ENCODE results near the gene SLC12A3. TPM values are rescaled to one million over a fixed set of nuclear protein-coding genes. Genes with fewer than 3 reads are reported as not detected.
"Not testable (repeated sequence)": the region's sequence is repeated elsewhere in the genome, so short reads cannot be mapped to it uniquely, and the experiment has no call there.

The SLC12A3 gene
- total RNA-seq, 3 donors from 2014 or later, result not detected

DNA sequence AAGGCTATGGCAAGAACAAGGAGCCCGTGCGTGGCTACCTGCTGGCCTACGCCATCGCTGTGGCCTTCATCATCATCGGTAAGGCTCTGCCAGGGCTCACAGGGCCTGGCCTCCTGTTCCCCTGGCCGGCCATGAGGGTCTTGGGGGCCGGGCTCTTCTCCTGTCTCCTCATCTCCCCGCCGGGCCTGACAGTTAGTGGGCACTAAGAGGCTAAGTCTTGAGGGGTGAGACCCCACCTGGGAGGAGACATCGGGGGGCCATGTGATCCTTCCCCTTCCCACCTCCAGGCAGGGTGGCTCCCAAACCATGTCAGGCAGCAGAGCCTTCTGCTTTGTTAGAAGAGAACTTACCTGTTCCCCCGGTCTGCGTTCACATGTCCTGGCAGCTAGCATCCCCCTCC lies 15.2 kb downstream of the SLC12A3 start:
- TF ChIP-seq POLR2A (IDR thresholded peaks at IDR 0.05) (no peak), POLR2AphosphoS5 (IDR thresholded peaks at IDR 0.05) (no peak)
- TF ChIP-seq, protein P1, sequence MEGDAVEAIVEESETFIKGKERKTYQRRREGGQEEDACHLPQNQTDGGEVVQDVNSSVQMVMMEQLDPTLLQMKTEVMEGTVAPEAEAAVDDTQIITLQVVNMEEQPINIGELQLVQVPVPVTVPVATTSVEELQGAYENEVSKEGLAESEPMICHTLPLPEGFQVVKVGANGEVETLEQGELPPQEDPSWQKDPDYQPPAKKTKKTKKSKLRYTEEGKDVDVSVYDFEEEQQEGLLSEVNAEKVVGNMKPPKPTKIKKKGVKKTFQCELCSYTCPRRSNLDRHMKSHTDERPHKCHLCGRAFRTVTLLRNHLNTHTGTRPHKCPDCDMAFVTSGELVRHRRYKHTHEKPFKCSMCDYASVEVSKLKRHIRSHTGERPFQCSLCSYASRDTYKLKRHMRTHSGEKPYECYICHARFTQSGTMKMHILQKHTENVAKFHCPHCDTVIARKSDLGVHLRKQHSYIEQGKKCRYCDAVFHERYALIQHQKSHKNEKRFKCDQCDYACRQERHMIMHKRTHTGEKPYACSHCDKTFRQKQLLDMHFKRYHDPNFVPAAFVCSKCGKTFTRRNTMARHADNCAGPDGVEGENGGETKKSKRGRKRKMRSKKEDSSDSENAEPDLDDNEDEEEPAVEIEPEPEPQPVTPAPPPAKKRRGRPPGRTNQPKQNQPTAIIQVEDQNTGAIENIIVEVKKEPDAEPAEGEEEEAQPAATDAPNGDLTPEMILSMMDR (IDR thresholded peaks at IDR 0.05), result no peak
- no peak overlapping the region for H3K4me3 ChIP-seq
- H3K36me3 ChIP-seq, result no peaks in the 10 kb centered on the region
- H3K4me1 ChIP-seq, result no peaks in the 10 kb centered on the region
- DNase-seq (ENCODE audit: low spot score in 2 of 2), result no peak
- H3K27ac ChIP-seq, result no peak overlapping the region
- intact Hi-C loops (cut with DNase I; ENCODE audit: low total_unique reads), result no loop called here
- no peaks in the 10 kb centered on the region for H3K27me3 ChIP-seq
- no peaks in the 10 kb centered on the region for H3K9me3 ChIP-seq

DNA sequence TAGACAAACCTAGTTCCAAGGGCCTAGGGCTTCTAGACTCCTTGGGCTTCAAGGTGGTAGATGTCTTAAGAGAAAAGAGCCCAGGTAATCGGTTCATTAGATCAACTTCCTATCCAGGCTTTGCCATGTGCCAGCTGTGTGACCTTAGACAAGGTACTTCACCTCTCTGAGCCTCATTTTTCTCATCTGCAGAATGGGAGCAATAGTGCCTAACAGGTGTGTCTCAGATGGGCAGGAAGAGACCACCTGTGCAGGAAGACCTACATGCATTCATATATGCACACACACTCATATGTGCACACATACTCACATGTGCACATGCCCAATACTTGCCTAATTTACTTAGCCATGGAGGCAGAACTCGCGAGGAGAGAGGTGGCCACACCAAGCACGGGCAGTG lies 15.7 kb downstream of the SLC12A3 start:
- no peak for DNase-seq (ENCODE audit: low spot score in 2 of 2)
- intact Hi-C loops (cut with DNase I; ENCODE audit: low total_unique reads), result no loop called here
- no peaks in the 10 kb centered on the region for H3K36me3 ChIP-seq
- H3K4me3 ChIP-seq, result no peak overlapping the region
- no peaks in the 10 kb centered on the region for H3K27me3 ChIP-seq
- no peak for TF ChIP-seq POLR2AphosphoS5 (IDR thresholded peaks at IDR 0.05)
- TF ChIP-seq, protein P1 (IDR thresholded peaks at IDR 0.05), result no peak
- TF ChIP-seq POLR2A (IDR thresholded peaks at IDR 0.05), result no peak
- no peaks in the 10 kb centered on the region for H3K9me3 ChIP-seq
- H3K27ac ChIP-seq, result no peak overlapping the region
- no peaks in the 10 kb centered on the region for H3K4me1 ChIP-seq

DNA sequence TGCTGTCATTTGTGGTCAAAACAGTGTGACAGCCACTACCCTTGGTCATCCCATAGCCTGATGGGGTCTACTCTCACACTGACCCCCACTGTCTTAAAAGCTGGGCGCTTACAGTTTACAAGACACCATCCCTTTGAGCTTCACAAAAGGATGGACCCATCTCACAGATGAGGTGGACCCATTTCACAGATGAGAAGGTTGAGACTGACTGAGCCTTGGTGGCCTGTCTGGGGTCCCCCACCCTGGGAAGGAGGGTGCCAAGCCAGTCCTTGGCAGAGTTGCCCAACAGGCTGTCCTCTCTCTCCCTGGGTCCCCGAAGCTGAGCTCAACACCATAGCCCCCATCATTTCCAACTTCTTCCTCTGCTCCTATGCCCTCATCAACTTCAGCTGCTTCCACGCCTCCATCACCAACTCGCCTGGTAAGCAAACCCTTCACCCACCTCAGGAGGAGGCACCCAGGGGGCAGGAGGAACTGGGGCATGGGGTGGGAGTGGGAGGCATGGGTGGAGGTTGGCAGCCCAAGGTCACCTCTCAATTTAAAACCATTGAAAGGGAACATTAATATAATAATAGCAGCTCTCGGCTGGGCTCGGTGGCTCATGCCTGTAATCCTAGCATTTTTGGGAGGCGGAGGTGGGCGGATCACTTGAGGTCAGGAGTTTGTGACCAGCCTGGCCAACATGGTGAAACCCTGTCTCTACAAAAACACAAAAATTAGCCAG lies 17.2 kb downstream of the SLC12A3 start:
- Histone ChIP-seq H3K27me3 (no peaks in the 10 kb centered on the region), H3K9me3 (no peaks in the 10 kb centered on the region), H3K36me3 (no peaks in the 10 kb centered on the region), H3K4me3 (no peak overlapping the region), H3K4me1 (no peaks in the 10 kb centered on the region), H3K27ac (no peak overlapping the region)
- intact Hi-C loops (cut with DNase I; ENCODE audit: low total_unique reads), result no loop called here
- no peak for TF ChIP-seq POLR2A (IDR thresholded peaks at IDR 0.05)
- TF ChIP-seq, protein P1 (IDR thresholded peaks at IDR 0.05), result no peak
- TF ChIP-seq POLR2AphosphoS5 (IDR thresholded peaks at IDR 0.05), result no peak
- no peak for DNase-seq (ENCODE audit: low spot score in 2 of 2)

DNA sequence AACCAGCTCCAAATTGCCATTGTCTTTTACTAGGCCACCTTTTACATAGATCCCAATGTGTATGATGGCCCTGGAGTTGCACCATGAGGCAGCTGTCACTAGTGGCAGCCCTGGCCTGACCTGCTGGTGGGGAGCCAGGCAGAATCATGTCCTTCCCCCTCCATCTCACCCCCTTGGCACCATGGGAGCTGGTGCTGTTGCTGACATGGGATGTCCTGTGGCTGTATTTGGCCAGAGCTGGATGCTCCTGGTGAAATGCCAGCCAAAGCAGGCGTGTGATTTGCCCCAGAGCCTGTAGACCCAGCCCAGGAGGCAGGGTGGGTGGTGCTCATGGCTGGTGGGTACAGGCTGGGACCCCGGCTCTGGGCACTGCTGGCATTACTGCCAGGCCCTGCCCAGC lies 18.6 kb downstream of the SLC12A3 start:
- Histone ChIP-seq H3K27ac (no peak overlapping the region), H3K27me3 (no peaks in the 10 kb centered on the region), H3K36me3 (no peaks in the 10 kb centered on the region), H3K4me3 (no peak overlapping the region), H3K9me3 (no peaks in the 10 kb centered on the region), H3K4me1 (no peaks in the 10 kb centered on the region)
- TF ChIP-seq, protein P1 (IDR thresholded peaks at IDR 0.05), result no peak
- no peak for TF ChIP-seq POLR2A (IDR thresholded peaks at IDR 0.05)
- TF ChIP-seq POLR2AphosphoS5 (IDR thresholded peaks at IDR 0.05), result no peak
- intact Hi-C loops (cut with DNase I; ENCODE audit: low total_unique reads), result no loop called here
- no peak for DNase-seq (ENCODE audit: low spot score in 2 of 2)

DNA sequence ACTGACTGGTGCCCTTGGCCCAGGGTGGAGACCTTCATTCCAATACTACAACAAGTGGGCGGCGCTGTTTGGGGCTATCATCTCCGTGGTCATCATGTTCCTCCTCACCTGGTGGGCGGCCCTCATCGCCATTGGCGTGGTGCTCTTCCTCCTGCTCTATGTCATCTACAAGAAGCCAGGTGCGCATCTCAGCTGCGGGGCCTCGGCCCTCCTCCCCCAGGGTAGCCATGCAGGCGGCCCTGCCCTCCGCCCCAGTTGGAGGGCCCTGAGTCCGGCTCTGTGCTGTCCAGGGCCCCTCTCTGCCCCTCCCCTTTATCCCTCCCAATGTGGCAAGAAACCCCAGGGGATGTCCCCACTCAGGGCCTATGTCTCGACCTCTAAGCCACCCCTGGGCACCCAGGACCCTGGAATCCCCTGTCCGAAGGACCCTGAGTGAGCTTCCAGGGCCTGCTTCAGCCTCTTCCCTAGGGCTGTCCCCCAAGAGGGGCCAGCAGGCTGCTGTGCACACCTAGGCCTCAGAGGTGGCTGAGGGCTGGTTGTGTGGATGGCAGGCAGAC lies 19.1 kb downstream of the SLC12A3 start:
- TF ChIP-seq POLR2A (IDR thresholded peaks at IDR 0.05) (no peak), POLR2AphosphoS5 (IDR thresholded peaks at IDR 0.05) (no peak)
- TF ChIP-seq, protein P1 (IDR thresholded peaks at IDR 0.05), result no peak
- intact Hi-C loops (cut with DNase I; ENCODE audit: low total_unique reads), result no loop called here
- Histone ChIP-seq H3K4me3 (no peak overlapping the region), H3K27me3 (no peaks in the 10 kb centered on the region), H3K4me1 (no peaks in the 10 kb centered on the region), H3K9me3 (no peaks in the 10 kb centered on the region), H3K36me3 (no peaks in the 10 kb centered on the region), H3K27ac (no peak overlapping the region)
- DNase-seq (ENCODE audit: low spot score in 2 of 2), result no peak

DNA sequence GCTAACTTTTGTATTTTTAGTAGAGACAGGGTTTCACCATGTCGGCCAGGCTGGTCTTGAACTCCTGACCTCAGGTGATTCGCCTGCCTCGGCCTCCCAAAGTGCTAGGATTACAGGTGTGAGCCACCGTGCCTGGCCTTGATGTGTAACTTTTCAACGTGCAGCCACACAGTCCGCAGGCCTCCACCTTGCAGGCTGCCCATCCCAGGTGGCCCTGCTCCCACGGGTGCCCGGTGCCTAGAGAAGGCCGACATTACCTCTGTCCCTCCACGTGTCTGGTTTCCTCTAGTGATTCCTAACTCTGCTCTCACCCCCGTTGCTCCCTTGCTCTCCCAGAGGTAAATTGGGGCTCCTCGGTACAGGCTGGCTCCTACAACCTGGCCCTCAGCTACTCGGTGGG lies 19.9 kb downstream of the SLC12A3 start:
- DNase-seq (ENCODE audit: low spot score in 2 of 2); H3K4me1 ChIP-seq; H3K36me3 ChIP-seq; H3K27me3 ChIP-seq; H3K9me3 ChIP-seq; H3K4me3 ChIP-seq; H3K27ac ChIP-seq; intact Hi-C loops (cut with DNase I; ENCODE audit: low total_unique reads): not testable (repeated sequence)

All from breast epithelium (tissue), 4 donors.